GM23338 (cell line): ENCODE results near the gene SLITRK1.

Experiments used
- CREB1 ChIP-seq: fragments of 250-450 bp; sonication (Bioruptor Pico); IDR thresholded peaks from 2 replicates; pipeline ENCODE4 v1.5.0; 2020; ENCODE audit warnings: low read depth, mild to moderate bottlenecking, moderate library complexity
- ETS1 ChIP-seq: IDR thresholded peaks from 2 replicates; pipeline ENCODE4 v1.6.1; 2016; ENCODE audit warnings: antibody characterized with exemption
- EZH2 ChIP-seq: fragments of 200-600 bp; sonication (generic); IDR thresholded peaks from one replicate; pipeline ENCODE4 v1.8.0; 2017; ENCODE audit warnings: antibody characterized with exemption, mild to moderate bottlenecking, low read depth; ENCODE audit not compliant: unreplicated experiment
- EZH2phosphoT487 ChIP-seq: fragments of 200-600 bp; sonication (generic); IDR thresholded peaks from one replicate; pipeline ENCODE4 v1.8.1; 2018; ENCODE audit warnings: antibody characterized with exemption; ENCODE audit not compliant: unreplicated experiment
- JUNB ChIP-seq: IDR thresholded peaks from one replicate; pipeline ENCODE4 v1.6.1; 2016; ENCODE audit warnings: antibody characterized with exemption; ENCODE audit not compliant: unreplicated experiment
- NANOG ChIP-seq: IDR thresholded peaks from 2 replicates; pipeline ENCODE4 v1.6.1; 2016; ENCODE audit warnings: antibody characterized with exemption, borderline replicate concordance
- POLR2AphosphoS5 ChIP-seq: IDR thresholded peaks from 2 replicates; pipeline ENCODE4 v1.6.1; 2016; ENCODE audit warnings: antibody characterized with exemption, low read depth
- REST ChIP-seq: IDR thresholded peaks from one replicate; pipeline ENCODE4 v1.6.1; 2018; ENCODE audit warnings: antibody characterized with exemption; ENCODE audit not compliant: unreplicated experiment
- STAT1 ChIP-seq: IDR thresholded peaks from one replicate; pipeline ENCODE4 v1.6.1; 2016; ENCODE audit warnings: antibody characterized with exemption; ENCODE audit not compliant: unreplicated experiment
- ZNF114 ChIP-seq: fragments of 250-450 bp; sonication (Bioruptor Pico); IDR thresholded peaks from 2 replicates; pipeline ENCODE4 v1.5.0; 2020; ENCODE audit warnings: mild to moderate bottlenecking, moderate library complexity
- ZNF331 ChIP-seq: fragments of 250-450 bp; sonication (Bioruptor Pico); IDR thresholded peaks from 2 replicates; pipeline ENCODE4 v1.5.0; 2020; ENCODE audit warnings: low read depth, mild to moderate bottlenecking, moderate library complexity
- TF ChIP-seq, protein P1 (sequence below), 2 experiments: fragments of 200-600 bp in 1 of 2; sonication (generic) in 1 of 2; conservative IDR thresholded peaks; 2 replicates each; pipeline versions ENCODE4 v1.5.1 to v1.6.1; 2016 to 2017; ENCODE audit warnings: antibody characterized with exemption in 2 of 2, low read depth in 2 of 2, mild to moderate bottlenecking in 2 of 2, moderate library complexity in 1 of 2
- TF ChIP-seq, protein P2 (sequence below): fragments of 250-450 bp; sonication (Bioruptor Pico); IDR thresholded peaks from 2 replicates; pipeline ENCODE4 v1.5.0; 2020; ENCODE audit warnings: mild to moderate bottlenecking, moderate library complexity

- TF ChIP-seq, protein P1, sequence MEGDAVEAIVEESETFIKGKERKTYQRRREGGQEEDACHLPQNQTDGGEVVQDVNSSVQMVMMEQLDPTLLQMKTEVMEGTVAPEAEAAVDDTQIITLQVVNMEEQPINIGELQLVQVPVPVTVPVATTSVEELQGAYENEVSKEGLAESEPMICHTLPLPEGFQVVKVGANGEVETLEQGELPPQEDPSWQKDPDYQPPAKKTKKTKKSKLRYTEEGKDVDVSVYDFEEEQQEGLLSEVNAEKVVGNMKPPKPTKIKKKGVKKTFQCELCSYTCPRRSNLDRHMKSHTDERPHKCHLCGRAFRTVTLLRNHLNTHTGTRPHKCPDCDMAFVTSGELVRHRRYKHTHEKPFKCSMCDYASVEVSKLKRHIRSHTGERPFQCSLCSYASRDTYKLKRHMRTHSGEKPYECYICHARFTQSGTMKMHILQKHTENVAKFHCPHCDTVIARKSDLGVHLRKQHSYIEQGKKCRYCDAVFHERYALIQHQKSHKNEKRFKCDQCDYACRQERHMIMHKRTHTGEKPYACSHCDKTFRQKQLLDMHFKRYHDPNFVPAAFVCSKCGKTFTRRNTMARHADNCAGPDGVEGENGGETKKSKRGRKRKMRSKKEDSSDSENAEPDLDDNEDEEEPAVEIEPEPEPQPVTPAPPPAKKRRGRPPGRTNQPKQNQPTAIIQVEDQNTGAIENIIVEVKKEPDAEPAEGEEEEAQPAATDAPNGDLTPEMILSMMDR (conservative IDR thresholded peaks at IDR 0.05; ENCODE audit: low read depth in 2 of 2): no peak
- TF ChIP-seq JUNB (no peak), CREB1 (CRISPR knock-in tag) (no peak), EZH2 (no peak), ZNF114 (CRISPR knock-in tag) (no peak), POLR2AphosphoS5 (no peak), REST (no peak), NANOG (no peak), EZH2phosphoT487 (no peak), ZNF331 (no peak), STAT1 (no peak), ETS1 (no peak)
- TF ChIP-seq, protein P2, sequence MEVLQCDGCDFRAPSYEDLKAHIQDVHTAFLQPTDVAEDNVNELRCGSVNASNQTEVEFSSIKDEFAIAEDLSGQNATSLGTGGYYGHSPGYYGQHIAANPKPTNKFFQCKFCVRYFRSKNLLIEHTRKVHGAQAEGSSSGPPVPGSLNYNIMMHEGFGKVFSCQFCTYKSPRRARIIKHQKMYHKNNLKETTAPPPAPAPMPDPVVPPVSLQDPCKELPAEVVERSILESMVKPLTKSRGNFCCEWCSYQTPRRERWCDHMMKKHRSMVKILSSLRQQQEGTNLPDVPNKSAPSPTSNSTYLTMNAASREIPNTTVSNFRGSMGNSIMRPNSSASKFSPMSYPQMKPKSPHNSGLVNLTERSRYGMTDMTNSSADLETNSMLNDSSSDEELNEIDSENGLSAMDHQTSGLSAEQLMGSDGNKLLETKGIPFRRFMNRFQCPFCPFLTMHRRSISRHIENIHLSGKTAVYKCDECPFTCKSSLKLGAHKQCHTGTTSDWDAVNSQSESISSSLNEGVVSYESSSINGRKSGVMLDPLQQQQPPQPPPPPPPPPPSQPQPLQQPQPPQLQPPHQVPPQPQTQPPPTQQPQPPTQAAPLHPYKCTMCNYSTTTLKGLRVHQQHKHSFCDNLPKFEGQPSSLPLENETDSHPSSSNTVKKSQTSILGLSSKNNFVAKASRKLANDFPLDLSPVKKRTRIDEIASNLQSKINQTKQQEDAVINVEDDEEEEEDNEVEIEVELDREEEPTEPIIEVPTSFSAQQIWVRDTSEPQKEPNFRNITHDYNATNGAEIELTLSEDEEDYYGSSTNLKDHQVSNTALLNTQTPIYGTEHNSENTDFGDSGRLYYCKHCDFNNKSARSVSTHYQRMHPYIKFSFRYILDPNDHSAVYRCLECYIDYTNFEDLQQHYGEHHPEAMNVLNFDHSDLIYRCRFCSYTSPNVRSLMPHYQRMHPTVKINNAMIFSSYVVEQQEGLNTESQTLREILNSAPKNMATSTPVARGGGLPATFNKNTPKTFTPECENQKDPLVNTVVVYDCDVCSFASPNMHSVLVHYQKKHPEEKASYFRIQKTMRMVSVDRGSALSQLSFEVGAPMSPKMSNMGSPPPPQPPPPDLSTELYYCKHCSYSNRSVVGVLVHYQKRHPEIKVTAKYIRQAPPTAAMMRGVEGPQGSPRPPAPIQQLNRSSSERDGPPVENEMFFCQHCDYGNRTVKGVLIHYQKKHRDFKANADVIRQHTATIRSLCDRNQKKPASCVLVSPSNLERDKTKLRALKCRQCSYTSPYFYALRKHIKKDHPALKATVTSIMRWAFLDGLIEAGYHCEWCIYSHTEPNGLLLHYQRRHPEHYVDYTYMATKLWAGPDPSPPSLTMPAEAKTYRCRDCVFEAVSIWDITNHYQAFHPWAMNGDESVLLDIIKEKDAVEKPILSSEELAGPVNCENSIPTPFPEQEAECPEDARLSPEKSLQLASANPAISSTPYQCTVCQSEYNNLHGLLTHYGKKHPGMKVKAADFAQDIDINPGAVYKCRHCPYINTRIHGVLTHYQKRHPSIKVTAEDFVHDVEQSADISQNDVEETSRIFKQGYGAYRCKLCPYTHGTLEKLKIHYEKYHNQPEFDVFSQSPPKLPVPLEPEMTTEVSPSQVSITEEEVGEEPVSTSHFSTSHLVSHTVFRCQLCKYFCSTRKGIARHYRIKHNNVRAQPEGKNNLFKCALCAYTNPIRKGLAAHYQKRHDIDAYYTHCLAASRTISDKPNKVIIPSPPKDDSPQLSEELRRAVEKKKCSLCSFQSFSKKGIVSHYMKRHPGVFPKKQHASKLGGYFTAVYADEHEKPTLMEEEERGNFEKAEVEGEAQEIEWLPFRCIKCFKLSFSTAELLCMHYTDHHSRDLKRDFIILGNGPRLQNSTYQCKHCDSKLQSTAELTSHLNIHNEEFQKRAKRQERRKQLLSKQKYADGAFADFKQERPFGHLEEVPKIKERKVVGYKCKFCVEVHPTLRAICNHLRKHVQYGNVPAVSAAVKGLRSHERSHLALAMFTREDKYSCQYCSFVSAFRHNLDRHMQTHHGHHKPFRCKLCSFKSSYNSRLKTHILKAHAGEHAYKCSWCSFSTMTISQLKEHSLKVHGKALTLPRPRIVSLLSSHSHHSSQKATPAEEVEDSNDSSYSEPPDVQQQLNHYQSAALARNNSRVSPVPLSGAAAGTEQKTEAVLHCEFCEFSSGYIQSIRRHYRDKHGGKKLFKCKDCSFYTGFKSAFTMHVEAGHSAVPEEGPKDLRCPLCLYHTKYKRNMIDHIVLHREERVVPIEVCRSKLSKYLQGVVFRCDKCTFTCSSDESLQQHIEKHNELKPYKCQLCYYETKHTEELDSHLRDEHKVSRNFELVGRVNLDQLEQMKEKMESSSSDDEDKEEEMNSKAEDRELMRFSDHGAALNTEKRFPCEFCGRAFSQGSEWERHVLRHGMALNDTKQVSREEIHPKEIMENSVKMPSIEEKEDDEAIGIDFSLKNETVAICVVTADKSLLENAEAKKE (CRISPR knock-in tag): no peak
These were observed 5.7 kb downstream of the SLITRK1 start for GRCh38 chr13:83876546-83876945.
